H1 (cell line): ENCODE results near the gene MBNL2. TPM values are rescaled to one million over a fixed set of nuclear protein-coding genes. Genes with fewer than 3 reads are reported as not detected.

Source experiments
- TAF1 ChIP-seq: IDR thresholded peaks from 2 replicates; pipeline ENCODE4 v1.6.1; 2011; ENCODE audit warnings: mild to moderate bottlenecking, low read depth, low read length
- polyA plus RNA-seq, 7 experiments: library from polyadenylated mRNA; depleted of rRNA in 3 of 7; stranded (reverse) in 5 of 7; unstranded in 2 of 7; fragments of >200 nt in 5 of 7; fragments of 200-250 nt in 2 of 7; gene quantifications; 1 replicate in 5 of 7; 2 replicates in 1 of 7; 4 replicates in 1 of 7; pipeline versions ENCODE4 v1.2.1 to v1.2.3, GENCODE V29; 2011 to 2013; ENCODE audit warnings: missing spikeins in 2 of 7, mixed read lengths in 2 of 7
- total RNA-seq: library from RNA; stranded (reverse); fragmentation: NEBNext Ultra II Directional; extraction: Animal tissue kit (Norgen Biotek cat#: 25700); gene quantifications from 2 replicates; pipeline ENCODE4 v1.2.1, GENCODE V29; 2021

Gene MBNL2
- total and polyA plus RNA-seq, 2 of the 8 experiments (the other 6 are each of a cell fraction or from before 2014, with no cell fraction given) = 1.0 to 2.6 TPM

DNA sequence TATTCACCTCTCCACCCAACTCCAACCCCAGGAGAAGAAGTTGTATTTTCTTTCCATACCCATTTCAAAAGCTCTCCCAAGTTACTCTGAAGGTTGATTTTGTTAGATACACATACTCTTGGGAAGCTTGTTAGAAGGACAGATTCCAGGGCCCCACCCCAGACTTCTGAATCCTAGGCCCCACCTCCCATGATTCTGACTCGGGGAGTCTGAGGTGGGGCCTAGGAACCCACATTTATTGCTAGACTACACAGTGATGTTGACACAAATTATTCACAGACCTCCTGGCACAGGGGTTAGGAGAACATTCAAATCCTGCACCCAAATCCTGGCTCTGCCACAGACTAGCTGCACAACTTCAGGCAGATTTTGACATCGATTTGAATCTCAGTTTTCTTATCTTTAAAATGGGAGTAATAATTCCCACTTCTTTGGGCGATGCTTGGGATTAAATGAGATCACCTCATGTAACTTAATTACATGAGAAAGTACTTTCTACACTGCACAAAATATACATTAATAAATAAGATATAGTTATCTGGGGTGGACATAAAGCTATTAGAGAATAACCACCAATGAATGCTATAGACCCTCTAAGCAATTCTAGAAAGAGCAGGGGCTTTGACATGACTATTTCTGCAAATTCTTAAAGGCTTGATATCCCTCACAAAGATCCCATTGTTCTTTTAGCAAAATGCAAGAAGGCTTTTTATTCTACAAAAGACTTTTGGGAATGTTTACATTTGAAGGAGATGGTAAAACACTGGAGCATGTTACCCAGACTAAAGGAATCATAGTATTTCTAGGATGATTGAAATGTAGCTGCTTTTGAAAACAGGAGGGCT is 18.0 kb downstream of the MBNL2 start (continued):
- no peak for TF ChIP-seq TAF1
